Fibroblast of pulmonary artery (primary cell): ENCODE data around the gene MYCBP2.
A peak's percentile ranks its signal among the peaks of the same experiment; 100 is the strongest.

ENCODE experiments used
- DNase-seq: peaks from one replicate; pipeline ENCODE4 v3.0.0-alpha.2; 2010; ENCODE audit warnings: low read depth
- H3K4me3 ChIP-seq: replicated peaks from 2 replicates; pipeline ENCODE4 v1.5.1; 2011; ENCODE audit warnings: low read depth, mild to moderate bottlenecking, control low read depth, low read length, moderate library complexity
- TF ChIP-seq, protein P1 (sequence below): IDR thresholded peaks from 2 replicates; pipeline ENCODE4 v1.5.1; 2011; ENCODE audit warnings: mild to moderate bottlenecking, control low read depth, low read length, inconsistent platforms; ENCODE audit errors: missing control alignments

Gene MYCBP2

DNA sequence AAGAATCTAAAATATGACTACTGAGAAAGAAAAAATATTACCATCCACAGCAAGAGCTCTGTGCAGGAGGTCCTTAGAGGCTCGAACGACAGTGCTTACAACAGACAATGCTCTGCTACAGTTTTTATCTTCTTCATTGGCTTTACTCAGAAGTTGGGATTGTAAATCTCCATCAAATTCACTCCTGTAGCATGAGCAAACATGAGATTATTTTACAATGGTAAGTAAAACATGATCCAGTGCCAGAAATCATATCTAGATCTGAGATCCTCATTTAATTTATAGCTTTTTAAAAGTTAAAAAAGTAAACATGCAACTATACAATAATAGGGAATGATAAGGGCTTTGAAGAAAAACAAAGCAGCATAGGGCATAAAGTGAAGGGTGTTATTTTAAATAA, 155.4 kb downstream of the MYCBP2 start:
- no peak for DNase-seq
- H3K4me3 ChIP-seq: no peak overlapping the region
- TF ChIP-seq, protein P1, sequence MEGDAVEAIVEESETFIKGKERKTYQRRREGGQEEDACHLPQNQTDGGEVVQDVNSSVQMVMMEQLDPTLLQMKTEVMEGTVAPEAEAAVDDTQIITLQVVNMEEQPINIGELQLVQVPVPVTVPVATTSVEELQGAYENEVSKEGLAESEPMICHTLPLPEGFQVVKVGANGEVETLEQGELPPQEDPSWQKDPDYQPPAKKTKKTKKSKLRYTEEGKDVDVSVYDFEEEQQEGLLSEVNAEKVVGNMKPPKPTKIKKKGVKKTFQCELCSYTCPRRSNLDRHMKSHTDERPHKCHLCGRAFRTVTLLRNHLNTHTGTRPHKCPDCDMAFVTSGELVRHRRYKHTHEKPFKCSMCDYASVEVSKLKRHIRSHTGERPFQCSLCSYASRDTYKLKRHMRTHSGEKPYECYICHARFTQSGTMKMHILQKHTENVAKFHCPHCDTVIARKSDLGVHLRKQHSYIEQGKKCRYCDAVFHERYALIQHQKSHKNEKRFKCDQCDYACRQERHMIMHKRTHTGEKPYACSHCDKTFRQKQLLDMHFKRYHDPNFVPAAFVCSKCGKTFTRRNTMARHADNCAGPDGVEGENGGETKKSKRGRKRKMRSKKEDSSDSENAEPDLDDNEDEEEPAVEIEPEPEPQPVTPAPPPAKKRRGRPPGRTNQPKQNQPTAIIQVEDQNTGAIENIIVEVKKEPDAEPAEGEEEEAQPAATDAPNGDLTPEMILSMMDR: no peak

- no peak overlapping the region for H3K4me3 ChIP-seq
- no peak for DNase-seq
- TF ChIP-seq, protein P1: no peak
Measured at GRCh38 chr13:77168237-77168636, 158.7 kb downstream of the MYCBP2 start.

DNA sequence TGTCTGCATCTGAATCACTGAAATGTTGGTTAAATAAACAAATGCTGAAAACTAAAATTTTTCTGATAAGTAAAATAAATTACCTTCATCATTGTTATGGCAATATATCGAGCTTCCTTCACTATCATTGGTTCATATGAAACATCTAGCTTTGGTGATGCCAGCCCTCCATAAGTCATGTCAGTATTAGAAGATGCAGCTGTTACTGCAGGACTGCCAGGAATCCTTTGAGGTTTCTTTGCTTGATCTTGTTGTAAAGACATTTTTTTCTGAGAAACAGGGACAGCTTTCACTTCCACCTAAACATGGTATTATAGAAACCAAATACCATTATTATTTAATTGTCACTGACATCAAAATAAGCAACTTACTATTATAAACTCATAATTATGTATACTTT, 176.2 kb downstream of the MYCBP2 start:
- no peak for DNase-seq
- TF ChIP-seq, protein P1: no peak
- no peak overlapping the region for H3K4me3 ChIP-seq

GRCh38 chr13:77143431-77143830, 183.5 kb downstream of the MYCBP2 start:
- peak; percentile 72 for DNase-seq
- TF ChIP-seq, protein P1: no peak
- H3K4me3 ChIP-seq: no peak overlapping the region

DNA sequence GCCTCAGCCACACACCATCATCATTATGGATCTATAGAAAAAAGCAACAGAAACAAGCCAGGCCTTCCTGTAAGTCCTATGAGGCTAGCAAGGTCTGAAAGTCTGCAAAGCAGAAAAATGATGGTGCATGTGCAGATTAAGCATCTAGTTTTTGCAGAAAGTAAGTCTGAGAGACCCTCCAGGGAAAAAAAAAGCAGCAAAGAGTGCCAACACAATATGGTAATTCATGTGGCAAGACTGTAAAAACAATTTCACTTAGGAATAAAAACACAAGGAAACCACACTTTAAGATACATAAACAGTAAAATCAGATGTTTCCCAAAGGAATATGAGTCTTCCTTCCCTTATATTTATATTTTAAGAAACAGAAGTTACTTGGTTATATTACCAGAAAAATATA, 187.6 kb downstream of the MYCBP2 start:
- TF ChIP-seq, protein P1: no peak
- DNase-seq: no peak
- no peak overlapping the region for H3K4me3 ChIP-seq

DNA sequence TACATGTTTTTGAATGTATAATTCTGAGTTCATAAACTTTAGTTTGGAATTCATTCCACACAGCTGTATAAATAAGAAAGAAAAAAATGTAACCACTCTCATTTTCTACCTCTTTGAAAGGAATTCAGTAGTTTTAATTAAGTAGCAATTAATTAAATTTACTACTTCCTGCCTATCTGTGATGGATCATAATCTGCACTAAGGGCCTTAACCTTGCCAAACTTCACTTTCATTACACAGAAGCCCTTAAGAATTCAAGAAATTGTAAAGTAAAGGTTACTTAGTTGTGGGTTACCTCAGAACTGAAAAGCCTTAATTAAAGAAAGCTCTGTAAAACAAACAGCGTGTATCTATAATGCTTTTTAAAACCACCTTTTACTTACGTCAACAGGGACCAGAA, 188.1 kb downstream of the MYCBP2 start:
- TF ChIP-seq, protein P1: no peak

DNA sequence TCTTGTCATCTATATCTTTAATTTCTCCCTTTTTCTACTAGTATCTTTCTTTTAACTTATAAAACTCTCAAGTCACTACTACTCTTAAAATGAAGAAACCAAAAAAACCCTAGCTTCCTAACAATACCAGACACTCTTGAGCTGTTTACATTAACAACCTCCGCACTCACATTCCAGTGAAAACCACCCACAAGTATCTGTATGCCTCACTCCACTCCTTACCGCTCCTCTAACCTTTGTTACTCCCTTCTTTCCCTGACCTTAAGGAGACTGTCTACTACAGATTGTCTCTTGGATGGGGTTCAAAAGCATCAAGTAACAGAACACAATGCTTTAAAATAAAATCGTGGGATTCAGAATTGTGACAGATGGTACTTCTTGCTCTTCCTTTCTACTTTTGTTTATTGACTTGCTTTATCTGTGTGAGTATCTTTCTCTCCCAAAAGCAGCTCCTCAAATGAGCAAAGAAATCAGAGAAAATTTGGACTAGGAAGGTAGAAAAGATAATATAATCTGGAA, 189.9 kb downstream of the MYCBP2 start:
- peak; percentile 71 for DNase-seq
- TF ChIP-seq, protein P1: no peak
- no peak overlapping the region for H3K4me3 ChIP-seq

More for the DNA sequence above, 188.1 kb downstream of the MYCBP2 start:
- no peak overlapping the region for H3K4me3 ChIP-seq
- DNase-seq: no peak
